Measurements from ENCODE around the gene SYNGR3. TPM values are rescaled to one million over a fixed set of nuclear protein-coding genes. Genes with fewer than 3 reads are reported as not detected.
A peak's percentile ranks its signal among the peaks of the same experiment; 100 is the strongest.

Gene SYNGR3
- total and polyA plus RNA-seq, 7 experiments from 2014 or later: 0.49 to 8.8 (median 0.92) TPM

- peaks cover 0 to 10% (median 7%) of the 10 kb centered on the region in 5 donors for H3K36me3 Mint-ChIP-seq
- peak in 1 of 9 donors; percentile 5 for DNase-seq
- no peaks in the 10 kb centered on the region for H3K27me3 Mint-ChIP-seq
- Histone ChIP-seq H3K9me3 (ENCODE audit: control insufficient read depth in 2 of 3, low read length in 3 of 3) (no peaks in the 10 kb centered on the region), H3K4me3 (ENCODE audit: low read length) (no peak overlapping the region), H3K4me1 (ENCODE audit: control insufficient read depth in 2 of 2, insufficient read depth in 2 of 2, low read length in 2 of 2) (peaks cover 3 to 5% of the 10 kb centered on the region in 2 donors), H3K36me3 (ENCODE audit: control insufficient read depth in 2 of 3, insufficient read depth in 3 of 3, low read length in 3 of 3) (peaks cover 0 to 69% (median 5%) of the 10 kb centered on the region in 3 experiments), H3K27me3 (ENCODE audit: control insufficient read depth in 2 of 2, insufficient read depth in 2 of 2, low read length in 2 of 2) (no peaks in the 10 kb centered on the region), H3K27ac (ENCODE audit: low read depth, low read length) (no peak overlapping the region)
- no peak for ATAC-seq
- H3K27ac Mint-ChIP-seq: no peak overlapping the region
- ChIA-PET CTCF (no interaction called here), POLR2A (interaction anchor here (1.0 to 1.1 kb wide), 3 partner anchors 34 to 156 kb away, joined by 3 to 5 read pairs (median 3); partner anchors contain the start of genes MSRB1, RPS2 and TRAF7)
- H3K4me1 Mint-ChIP-seq: peaks cover 0 to 7% (median 0%) of the 10 kb centered on the region in 7 donors
- no peak overlapping the region for H3K4me3 Mint-ChIP-seq
- intact Hi-C loops (cut with micrococcal nuclease): loop anchor here in 1 of 2 donors (10.0 kb wide), 1 partner anchor 226 kb away; the partner anchor contains the start of gene E4F1
- H3K9me3 Mint-ChIP-seq: no peaks in the 10 kb centered on the region
Measured at GRCh38 chr16:1998852-1999801, 9.4 kb downstream of the SYNGR3 start.

- H3K4me1 Mint-ChIP-seq: peaks cover 0 to 11% (median 0%) of the 10 kb centered on the region in 7 donors
- Histone ChIP-seq H3K9me3 (ENCODE audit: control insufficient read depth in 2 of 3, low read length in 3 of 3) (no peaks in the 10 kb centered on the region), H3K27me3 (ENCODE audit: control insufficient read depth in 2 of 2, insufficient read depth in 2 of 2, low read length in 2 of 2) (no peaks in the 10 kb centered on the region), H3K27ac (ENCODE audit: low read depth, low read length) (no peak overlapping the region), H3K4me3 (ENCODE audit: low read length) (no peak overlapping the region), H3K4me1 (ENCODE audit: control insufficient read depth in 2 of 2, insufficient read depth in 2 of 2, low read length in 2 of 2) (peaks cover 6 to 12% of the 10 kb centered on the region in 2 donors), H3K36me3 (ENCODE audit: control insufficient read depth in 2 of 3, insufficient read depth in 3 of 3, low read length in 3 of 3) (peaks cover 0 to 69% (median 5%) of the 10 kb centered on the region in 3 experiments)
- H3K9me3 Mint-ChIP-seq: no peaks in the 10 kb centered on the region
- ChIA-PET CTCF (no interaction called here), POLR2A (interaction anchor here (1.1 to 1.2 kb wide), 3 partner anchors 9 to 57 kb away, joined by 3 to 8 read pairs (median 3); partner anchors contain the start of gene MSRB1)
- peaks cover 0 to 10% (median 7%) of the 10 kb centered on the region in 5 donors for H3K36me3 Mint-ChIP-seq
- intact Hi-C loops (cut with micrococcal nuclease): loop anchor here in 1 of 2 donors (10.0 kb wide), 1 partner anchor 225 kb away; the partner anchor contains the start of gene E4F1
- H3K27ac Mint-ChIP-seq: no peak overlapping the region
- ATAC-seq: no peak
- no peaks in the 10 kb centered on the region for H3K27me3 Mint-ChIP-seq
- no peak overlapping the region for H3K4me3 Mint-ChIP-seq
- no peak for DNase-seq
Measured at GRCh38 chr16:1999866-2000514, 10.2 kb downstream of the SYNGR3 start.

GRCh38 chr16:2001035-2001434 is 11.3 kb downstream of the SYNGR3 start:
- POLR2A ChIA-PET: interaction anchor here (1.2 kb wide), 3 partner anchors 10 to 36 kb away, joined by 3 to 8 read pairs (median 4); partner anchors contain the start of gene RPS2
- H3K4me1 ChIP-seq (ENCODE audit: control insufficient read depth in 2 of 2, insufficient read depth in 2 of 2, low read length in 2 of 2): peaks cover 6 to 12% of the 10 kb centered on the region in 2 donors
- no peaks in the 10 kb centered on the region for H3K9me3 Mint-ChIP-seq

GRCh38 chr16:2001456-2002355 is 11.9 kb downstream of the SYNGR3 start:
- ChIA-PET POLR2A (interaction anchor here (0.5 to 1.2 kb wide), 6 partner anchors 8 to 605 kb away, joined by 3 to 8 read pairs (median 3); partner anchors contain the start of genes RPS2 and TRAF7), CTCF (interaction anchor here (0.6 kb wide), 2 partner anchors 151 to 419 kb away, joined by 3 read pairs; no protein-coding TSS in a partner anchor)
- H3K4me1 Mint-ChIP-seq: peaks cover 7 to 22% (median 10%) of the 10 kb centered on the region in 7 donors
- intact Hi-C loops (cut with micrococcal nuclease): no loop called here
- H3K27me3 Mint-ChIP-seq: no peaks in the 10 kb centered on the region
- DNase-seq: no peak
- H3K27ac ChIP-seq (ENCODE audit: low read depth, low read length): no peak overlapping the region
- H3K36me3 ChIP-seq (ENCODE audit: control insufficient read depth in 2 of 3, insufficient read depth in 3 of 3, low read length in 3 of 3): peaks cover 0 to 67% (median 5%) of the 10 kb centered on the region in 3 experiments
- no peaks in the 10 kb centered on the region for H3K9me3 Mint-ChIP-seq
- H3K9me3 ChIP-seq (ENCODE audit: control insufficient read depth in 2 of 3, low read length in 3 of 3): no peaks in the 10 kb centered on the region
- H3K4me3 ChIP-seq (ENCODE audit: low read length): no peak overlapping the region
- H3K36me3 Mint-ChIP-seq: peaks cover 0 to 9% (median 7%) of the 10 kb centered on the region in 5 donors
- no peaks in the 10 kb centered on the region for H3K27me3 ChIP-seq (ENCODE audit: control insufficient read depth in 2 of 2, insufficient read depth in 2 of 2, low read length in 2 of 2)
- peaks cover 6 to 12% of the 10 kb centered on the region in 2 donors for H3K4me1 ChIP-seq (ENCODE audit: control insufficient read depth in 2 of 2, insufficient read depth in 2 of 2, low read length in 2 of 2)
- no peak overlapping the region for H3K4me3 Mint-ChIP-seq
- no peak for ATAC-seq
- no peak overlapping the region for H3K27ac Mint-ChIP-seq

More at GRCh38 chr16:2001035-2001434, 11.3 kb downstream of the SYNGR3 start:
- intact Hi-C loops (cut with micrococcal nuclease): no loop called here
- no peak for DNase-seq
- Histone ChIP-seq H3K27ac (ENCODE audit: low read depth, low read length) (no peak overlapping the region), H3K9me3 (ENCODE audit: control insufficient read depth in 2 of 3, low read length in 3 of 3) (no peaks in the 10 kb centered on the region), H3K36me3 (ENCODE audit: control insufficient read depth in 2 of 3, insufficient read depth in 3 of 3, low read length in 3 of 3) (peaks cover 0 to 69% (median 5%) of the 10 kb centered on the region in 3 experiments), H3K4me3 (ENCODE audit: low read length) (no peak overlapping the region), H3K27me3 (ENCODE audit: control insufficient read depth in 2 of 2, insufficient read depth in 2 of 2, low read length in 2 of 2) (no peaks in the 10 kb centered on the region)
- Mint-ChIP-seq H3K4me1 (peaks cover 4 to 18% (median 6%) of the 10 kb centered on the region in 7 donors), H3K27ac (no peak overlapping the region), H3K27me3 (no peaks in the 10 kb centered on the region), H3K4me3 (no peak overlapping the region), H3K36me3 (peaks cover 0 to 9% (median 6%) of the 10 kb centered on the region in 5 donors)
- no peak for ATAC-seq
- CTCF ChIA-PET: no interaction called here

GRCh38 chr16:2002406-2003230 is 12.8 kb downstream of the SYNGR3 start:
- no peak overlapping the region for H3K4me3 ChIP-seq (ENCODE audit: low read length)
- peaks cover 0 to 59% (median 5%) of the 10 kb centered on the region in 3 experiments for H3K36me3 ChIP-seq (ENCODE audit: control insufficient read depth in 2 of 3, insufficient read depth in 3 of 3, low read length in 3 of 3)
- peaks cover 0 to 9% (median 3%) of the 10 kb centered on the region in 5 donors for H3K36me3 Mint-ChIP-seq
- no peak overlapping the region for H3K27ac Mint-ChIP-seq
- H3K4me3 Mint-ChIP-seq: no peak overlapping the region
- peaks cover 13 to 15% of the 10 kb centered on the region in 2 donors for H3K4me1 ChIP-seq (ENCODE audit: control insufficient read depth in 2 of 2, insufficient read depth in 2 of 2, low read length in 2 of 2)
- H3K27me3 Mint-ChIP-seq: no peaks in the 10 kb centered on the region
- H3K9me3 ChIP-seq (ENCODE audit: control insufficient read depth in 2 of 3, low read length in 3 of 3): no peaks in the 10 kb centered on the region
- no peak for DNase-seq
- no peak overlapping the region for H3K27ac ChIP-seq (ENCODE audit: low read depth, low read length)
- no peak for ATAC-seq
- peaks cover 9 to 28% (median 18%) of the 10 kb centered on the region in 7 donors for H3K4me1 Mint-ChIP-seq
- no peaks in the 10 kb centered on the region for H3K27me3 ChIP-seq (ENCODE audit: control insufficient read depth in 2 of 2, insufficient read depth in 2 of 2, low read length in 2 of 2)
- CTCF ChIA-PET: interaction anchor here (0.6 to 1.7 kb wide), 8 partner anchors 135 to 801 kb away, joined by 3 to 11 read pairs (median 3); partner anchors contain the start of gene TRAF7
- POLR2A ChIA-PET: interaction anchor here (0.5 to 2.1 kb wide), 6 partner anchors 9 to 606 kb away, joined by 3 to 8 read pairs (median 3); partner anchors contain the start of genes FAHD1 and TRAF7
- H3K9me3 Mint-ChIP-seq: no peaks in the 10 kb centered on the region
- intact Hi-C loops (cut with micrococcal nuclease): no loop called here
